Breast epithelium (tissue), 4 donors: Measurements from ENCODE around the gene RNF151. TPM values are rescaled to one million over a fixed set of nuclear protein-coding genes. Genes with fewer than 3 reads are reported as not detected.
"Not testable (repeated sequence)": the region's sequence is repeated elsewhere in the genome, so short reads cannot be mapped to it uniquely, and the experiment has no call there.

Source experiments
- DNase-seq, 2 donors: peaks; one replicate each; pipeline ENCODE4 v3.0.0-alpha.2; 2019; ENCODE audit warnings: low spot score in 2 of 2
- H3K27ac ChIP-seq, 2 donors: fragments of 200-600 bp; sonication (generic) in 1 of 2; one replicate each; pipeline ENCODE4 v1.5.1; 2016 to 2019; ENCODE audit warnings: mild to moderate bottlenecking in 1 of 2
- H3K27me3 ChIP-seq, 2 donors: fragments of 200-600 bp; sonication (generic) in 1 of 2; one replicate each; pipeline versions ENCODE4 v1.5.1 to v1.6.0; 2017 to 2019; ENCODE audit warnings: control low read depth in 1 of 2, mild to moderate bottlenecking in 1 of 2
- H3K36me3 ChIP-seq: fragments of 200-600 bp; one replicate; pipeline ENCODE4 v1.5.1; 2019
- H3K4me1 ChIP-seq, 2 donors: fragments of 200-600 bp; sonication (generic); one replicate each; pipeline ENCODE4 v1.5.1; 2016 to 2019; ENCODE audit warnings: control low read depth in 1 of 2
- H3K4me3 ChIP-seq, 3 donors: fragments of 200-600 bp; sonication (generic); 1 replicate in 2 of 3; 2 replicates in 1 of 3; pipeline ENCODE4 v1.5.1; 2016 to 2019; ENCODE audit warnings: mild to moderate bottlenecking in 3 of 3, moderate library complexity in 2 of 3
- H3K9me3 ChIP-seq, 2 donors: fragments of 200-600 bp; sonication (generic) in 1 of 2; one replicate each; pipeline ENCODE4 v1.5.1; 2016 to 2019; ENCODE audit warnings: control low read depth in 1 of 2
- POLR2A ChIP-seq: fragments of 450-650 bp; IDR thresholded peaks from one replicate; pipeline ENCODE4 v1.6.1; 2016; ENCODE audit warnings: antibody characterized with exemption, mild to moderate bottlenecking, moderate library complexity
- POLR2AphosphoS5 ChIP-seq, 3 donors: sonication (generic); formaldehyde crosslinking; IDR thresholded peaks; one replicate each; pipeline ENCODE4 v1.6.1; 2017; ENCODE audit warnings: antibody characterized with exemption in 3 of 3
- intact Hi-C: fragments of 100-400 bp; cut with DNase I; formaldehyde crosslinking; loops from one replicate; pipeline ENCODE4 v1.15.1; 2023; ENCODE audit warnings: low total_unique reads
- total RNA-seq, 3 donors: library from RNA; depleted of rRNA; stranded (reverse); fragments of >200 nt; gene quantifications; one replicate each; pipeline ENCODE4 v1.1.0, GENCODE V29; 2016
- TF ChIP-seq, protein P1 (sequence below), 3 donors: fragments of 450-650 bp; IDR thresholded peaks; one replicate each; pipeline ENCODE4 v1.5.1; 2016 to 2017; ENCODE audit warnings: antibody characterized with exemption in 3 of 3, mild to moderate bottlenecking in 3 of 3, moderate library complexity in 3 of 3

The RNF151 gene
- total RNA-seq, 3 donors from 2014 or later = 0.98 TPM; not detected in 2

- intact Hi-C loops = loop anchor here (5.0 to 10.0 kb wide), 2 partner anchors 175 to 957 kb away; partner anchors contain the start of gene PKD1
- peak; percentile 75 to 90 for DNase-seq
- peak within 1 kb of the TSS; percentile 68 to 85 (median 79) for H3K4me3 ChIP-seq
- peak; percentile 55 to 75 (median 71) for TF ChIP-seq POLR2AphosphoS5 (IDR thresholded peaks at IDR 0.05)
- TF ChIP-seq POLR2A = no peak
- TF ChIP-seq, protein P1, sequence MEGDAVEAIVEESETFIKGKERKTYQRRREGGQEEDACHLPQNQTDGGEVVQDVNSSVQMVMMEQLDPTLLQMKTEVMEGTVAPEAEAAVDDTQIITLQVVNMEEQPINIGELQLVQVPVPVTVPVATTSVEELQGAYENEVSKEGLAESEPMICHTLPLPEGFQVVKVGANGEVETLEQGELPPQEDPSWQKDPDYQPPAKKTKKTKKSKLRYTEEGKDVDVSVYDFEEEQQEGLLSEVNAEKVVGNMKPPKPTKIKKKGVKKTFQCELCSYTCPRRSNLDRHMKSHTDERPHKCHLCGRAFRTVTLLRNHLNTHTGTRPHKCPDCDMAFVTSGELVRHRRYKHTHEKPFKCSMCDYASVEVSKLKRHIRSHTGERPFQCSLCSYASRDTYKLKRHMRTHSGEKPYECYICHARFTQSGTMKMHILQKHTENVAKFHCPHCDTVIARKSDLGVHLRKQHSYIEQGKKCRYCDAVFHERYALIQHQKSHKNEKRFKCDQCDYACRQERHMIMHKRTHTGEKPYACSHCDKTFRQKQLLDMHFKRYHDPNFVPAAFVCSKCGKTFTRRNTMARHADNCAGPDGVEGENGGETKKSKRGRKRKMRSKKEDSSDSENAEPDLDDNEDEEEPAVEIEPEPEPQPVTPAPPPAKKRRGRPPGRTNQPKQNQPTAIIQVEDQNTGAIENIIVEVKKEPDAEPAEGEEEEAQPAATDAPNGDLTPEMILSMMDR (IDR thresholded peaks at IDR 0.05) = peak in 2 of 3 donors; percentile 27 to 40
- no peaks in the 10 kb centered on the region for H3K36me3 ChIP-seq
- H3K4me1 ChIP-seq = peaks cover 2 to 10% of the 10 kb centered on the region in 2 donors
- H3K27me3 ChIP-seq = no peaks in the 10 kb centered on the region
- no peaks in the 10 kb centered on the region for H3K9me3 ChIP-seq
- peak within 1 kb of the TSS; percentile 75 to 82 for H3K27ac ChIP-seq
Observed at GRCh38 chr16:1959269-1960039, 7.2 kb upstream of the RNF151 start, which contains the start of gene NDUFB10. NDUFB10 (plus strand) TSS chr16:1959538; CDS start chr16:1959625, 87 bp downstream.

- H3K4me3 ChIP-seq = peak overlapping the region in 2 of 3 donors; percentile 79 to 85
- no peaks in the 10 kb centered on the region for H3K36me3 ChIP-seq
- TF ChIP-seq, protein P1 (IDR thresholded peaks at IDR 0.05) = no peak
- TF ChIP-seq POLR2A (no peak), POLR2AphosphoS5 (IDR thresholded peaks at IDR 0.05) (peak in 1 of 3 donors; percentile 21)
- no peaks in the 10 kb centered on the region for H3K27me3 ChIP-seq
- no peak overlapping the region for H3K27ac ChIP-seq
- H3K4me1 ChIP-seq = peaks cover 5 to 15% of the 10 kb centered on the region in 2 donors
- intact Hi-C loops = no loop called here
- H3K9me3 ChIP-seq = no peaks in the 10 kb centered on the region
- DNase-seq = no peak
Observed at GRCh38 chr16:1960665-1961630, 5.7 kb upstream of the RNF151 start.

DNA sequence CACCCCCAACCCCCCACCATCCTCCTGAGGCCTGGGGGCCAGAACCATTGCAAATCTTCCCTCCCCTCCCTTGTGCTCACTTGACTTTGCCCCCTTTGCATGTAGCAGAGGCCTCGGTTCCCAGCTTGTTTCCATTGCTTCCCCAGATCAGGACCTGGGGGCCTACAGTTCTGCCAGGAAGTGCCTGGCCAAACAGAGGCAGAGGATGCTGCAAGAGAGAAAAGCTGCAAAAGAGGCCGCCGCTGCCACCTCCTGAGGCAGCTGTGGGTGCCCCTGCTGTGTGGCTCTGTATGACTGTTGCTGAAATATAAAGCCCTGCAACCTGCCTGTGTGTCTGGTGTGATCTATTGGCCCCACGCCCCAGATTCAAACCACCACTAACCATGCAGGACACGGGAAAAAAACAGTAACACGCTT is 5.0 kb upstream of the RNF151 start:
- Histone ChIP-seq H3K4me1 (peaks cover 5 to 16% of the 10 kb centered on the region in 2 donors), H3K9me3 (no peaks in the 10 kb centered on the region), H3K27me3 (no peaks in the 10 kb centered on the region), H3K27ac (no peak overlapping the region), H3K4me3 (no peak overlapping the region), H3K36me3 (no peaks in the 10 kb centered on the region)
- no peak for DNase-seq
- intact Hi-C loops = no loop called here
- TF ChIP-seq, protein P1 (IDR thresholded peaks at IDR 0.05) = no peak

DNA sequence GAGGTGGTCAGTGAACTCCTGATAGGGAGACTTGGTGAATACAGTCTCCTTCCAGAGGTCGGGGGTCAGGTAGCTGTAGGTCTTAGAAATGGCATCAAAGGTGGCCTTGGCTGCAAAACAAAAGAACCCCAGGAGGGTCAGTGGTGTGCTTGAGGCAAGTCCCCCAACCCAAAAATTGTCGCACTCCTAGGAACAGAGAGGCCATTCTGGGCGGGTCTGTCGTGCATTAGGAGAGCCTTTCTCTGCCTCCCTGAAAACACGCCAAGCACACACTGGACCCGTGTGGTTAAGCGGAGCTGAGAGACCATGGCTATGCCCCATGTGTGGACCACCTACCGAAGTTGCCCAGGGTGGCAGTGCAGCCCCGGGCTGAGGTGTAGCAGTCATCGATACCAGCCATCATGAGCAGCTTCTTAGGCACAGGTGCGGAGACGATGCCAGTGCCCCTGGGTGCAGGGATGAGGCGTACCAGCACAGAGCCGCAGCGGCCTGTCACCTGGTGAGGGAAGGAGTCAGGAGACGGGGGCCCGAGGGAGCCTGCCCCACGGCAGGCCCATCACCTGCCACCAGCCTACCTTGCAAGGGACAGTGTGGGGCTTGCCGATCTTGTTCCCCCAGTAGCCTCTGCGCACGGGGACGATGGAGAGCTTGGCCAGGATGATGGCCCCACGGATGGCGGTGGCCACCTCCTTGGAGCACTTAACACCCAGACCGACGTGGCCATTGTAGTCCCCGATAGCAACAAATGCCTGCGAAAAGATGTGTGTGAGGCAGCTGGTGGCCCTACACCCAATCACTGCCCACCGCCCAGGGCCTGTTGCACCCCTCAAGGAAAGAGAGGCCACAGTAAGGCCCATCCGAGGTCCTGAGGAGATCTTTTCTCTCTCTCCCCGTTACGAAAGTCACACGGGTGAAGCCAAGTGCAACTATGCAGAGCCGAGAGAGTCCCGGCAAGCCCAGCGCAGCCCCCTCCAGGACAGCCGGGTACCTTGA is 4.2 kb upstream of the RNF151 start:
- Histone ChIP-seq H3K4me3 (peak overlapping the region in 2 of 3 donors; percentile 94 to 95), H3K4me1 (peaks cover 5 to 16% of the 10 kb centered on the region in 2 donors), H3K27ac (peak overlapping the region in 1 of 2 donors; percentile 17)
- DNase-seq, H3K9me3 ChIP-seq, H3K36me3 ChIP-seq, intact Hi-C loops, H3K27me3 ChIP-seq: not testable (repeated sequence)
